ENCODE data around the gene C11orf71.

DNA sequence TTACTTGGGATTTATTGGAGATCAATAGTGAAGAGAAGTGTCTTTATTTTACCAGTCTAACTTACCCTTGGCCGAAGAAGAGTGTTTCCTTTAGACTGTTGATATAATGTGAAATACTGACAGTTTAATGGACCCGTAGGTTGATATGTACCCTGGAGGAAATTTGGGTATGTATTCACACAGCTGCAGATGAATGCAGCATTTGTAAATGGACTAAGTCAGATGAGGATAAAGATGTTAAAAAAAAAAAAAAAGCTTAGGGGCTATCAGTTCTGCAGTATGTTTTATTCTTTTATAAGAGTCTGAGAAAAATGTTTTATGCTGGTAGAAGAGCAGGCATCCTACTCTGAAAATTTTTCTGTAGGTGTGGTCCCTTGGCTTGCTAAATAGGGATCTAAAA is 41.6 kb upstream of the C11orf71 start:
- no peak for TF ChIP-seq RAD21 (IDR thresholded peaks at IDR 0.05; ENCODE audit: low read depth)
- TF ChIP-seq FOXM1 (IDR thresholded peaks at IDR 0.05; ENCODE audit: borderline replicate concordance, low read depth) = no peak
- no peak for TF ChIP-seq TAF1 (IDR thresholded peaks at IDR 0.05; ENCODE audit: low read depth)

All from Ishikawa (cell line).